ENCODE measurements around the gene METTL16. TPM values are rescaled to one million over a fixed set of nuclear protein-coding genes. Genes with fewer than 3 reads are reported as not detected.
"Not testable (repeated sequence)": the region's sequence is repeated elsewhere in the genome, so short reads cannot be mapped to it uniquely, and the experiment has no call there.

The METTL16 gene
- polyA plus RNA-seq, 1 experiment: 16.9 TPM

DNA sequence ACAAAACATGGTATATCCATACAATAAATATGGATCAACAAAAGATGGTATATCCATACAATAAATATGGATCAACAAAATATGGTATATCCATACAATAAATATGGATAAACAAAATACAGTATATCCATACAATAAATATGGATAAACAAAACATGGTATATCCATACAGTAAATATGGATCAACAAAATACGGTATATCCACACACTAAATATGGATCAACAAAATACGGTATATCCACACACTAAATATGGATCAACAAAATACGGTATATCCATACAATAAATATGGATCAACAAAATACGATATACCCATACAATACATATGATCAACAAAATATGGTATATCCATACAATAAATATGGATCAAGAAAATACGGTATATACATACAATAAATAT is 8.1 kb downstream of the METTL16 start:
- H3K9me3 ChIP-seq (ENCODE audit: control insufficient read depth, insufficient read depth, low read length): no peaks in the 10 kb centered on the region
- CTCF ChIA-PET: interaction anchor here (1.0 kb wide), 1 partner anchor 122 kb away, joined by 4 read pairs; no protein-coding TSS in a partner anchor

DNA sequence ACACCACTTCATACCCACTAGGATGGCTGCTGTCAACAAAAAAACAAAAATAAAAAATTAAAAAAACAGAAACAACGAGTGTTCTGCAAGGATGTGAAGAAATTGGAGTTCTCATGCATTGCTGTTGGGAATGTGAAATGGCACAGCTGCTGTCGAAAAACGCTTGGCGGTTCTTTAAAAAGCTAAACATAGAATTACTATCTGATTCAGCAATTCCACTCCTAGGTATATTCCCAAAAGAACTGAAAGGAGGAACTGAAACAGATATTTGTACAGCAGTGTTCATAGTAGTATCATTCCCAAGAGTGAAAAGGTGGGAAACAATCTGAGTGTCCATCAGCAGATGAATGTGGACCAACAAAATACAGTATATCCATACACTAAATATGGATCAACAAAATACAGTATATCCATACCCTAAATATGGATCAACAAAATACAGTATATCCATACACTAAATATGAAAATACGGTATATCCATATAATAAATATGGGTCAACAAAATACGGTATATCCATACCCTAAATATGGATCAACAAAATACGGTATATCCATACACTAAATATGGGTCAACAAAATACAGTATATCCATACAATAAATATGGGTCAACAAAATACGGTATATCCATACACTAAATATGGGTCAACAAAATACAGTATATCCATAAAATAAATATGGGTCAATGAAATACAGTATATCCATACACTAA is 8.7 kb downstream of the METTL16 start:
- Histone ChIP-seq H3K27ac (ENCODE audit: low read depth, low read length) (no peak overlapping the region), H3K27me3 (ENCODE audit: control insufficient read depth, insufficient read depth, low read length) (no peaks in the 10 kb centered on the region), H3K9me3 (ENCODE audit: control insufficient read depth, insufficient read depth, low read length) (no peaks in the 10 kb centered on the region), H3K4me3 (ENCODE audit: low read depth, low read length) (no peak overlapping the region)
- no peak for DNase-seq (ENCODE audit: low read depth, low spot score)
- TF ChIP-seq, protein P1, sequence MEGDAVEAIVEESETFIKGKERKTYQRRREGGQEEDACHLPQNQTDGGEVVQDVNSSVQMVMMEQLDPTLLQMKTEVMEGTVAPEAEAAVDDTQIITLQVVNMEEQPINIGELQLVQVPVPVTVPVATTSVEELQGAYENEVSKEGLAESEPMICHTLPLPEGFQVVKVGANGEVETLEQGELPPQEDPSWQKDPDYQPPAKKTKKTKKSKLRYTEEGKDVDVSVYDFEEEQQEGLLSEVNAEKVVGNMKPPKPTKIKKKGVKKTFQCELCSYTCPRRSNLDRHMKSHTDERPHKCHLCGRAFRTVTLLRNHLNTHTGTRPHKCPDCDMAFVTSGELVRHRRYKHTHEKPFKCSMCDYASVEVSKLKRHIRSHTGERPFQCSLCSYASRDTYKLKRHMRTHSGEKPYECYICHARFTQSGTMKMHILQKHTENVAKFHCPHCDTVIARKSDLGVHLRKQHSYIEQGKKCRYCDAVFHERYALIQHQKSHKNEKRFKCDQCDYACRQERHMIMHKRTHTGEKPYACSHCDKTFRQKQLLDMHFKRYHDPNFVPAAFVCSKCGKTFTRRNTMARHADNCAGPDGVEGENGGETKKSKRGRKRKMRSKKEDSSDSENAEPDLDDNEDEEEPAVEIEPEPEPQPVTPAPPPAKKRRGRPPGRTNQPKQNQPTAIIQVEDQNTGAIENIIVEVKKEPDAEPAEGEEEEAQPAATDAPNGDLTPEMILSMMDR (IDR thresholded peaks at IDR 0.05; ENCODE audit: low read depth, low read length): no peak
- POLR2A ChIA-PET: no interaction called here
- CTCF ChIA-PET: no interaction called here

More for the DNA sequence above, 8.1 kb downstream of the METTL16 start:
- POLR2A ChIA-PET: no interaction called here
- TF ChIP-seq, protein P1 (IDR thresholded peaks at IDR 0.05; ENCODE audit: low read depth, low read length): no peak
- DNase-seq (ENCODE audit: low read depth, low spot score): no peak
- no peak overlapping the region for H3K4me3 ChIP-seq (ENCODE audit: low read depth, low read length)
- no peaks in the 10 kb centered on the region for H3K27me3 ChIP-seq (ENCODE audit: control insufficient read depth, insufficient read depth, low read length)
- no peak overlapping the region for H3K27ac ChIP-seq (ENCODE audit: low read depth, low read length)

DNA sequence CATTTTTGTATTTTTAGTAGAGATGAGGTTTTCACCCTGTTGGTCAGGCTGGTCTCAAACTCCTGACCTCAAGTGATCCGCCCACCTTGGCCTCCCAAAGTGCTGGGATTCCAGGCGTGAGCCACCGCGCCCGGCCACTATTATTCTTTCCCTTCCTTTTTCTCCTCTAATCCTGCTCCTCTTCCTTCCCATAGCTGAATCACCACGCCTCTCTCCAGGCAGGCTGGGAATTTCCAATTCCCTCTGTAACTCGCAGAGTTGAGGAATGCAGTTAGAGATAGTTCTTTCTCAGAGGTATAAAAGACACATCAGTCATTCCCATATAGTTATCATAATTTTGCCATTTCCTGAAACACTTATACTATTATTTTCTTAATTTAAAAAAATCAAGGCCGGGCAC is 11.2 kb downstream of the METTL16 start:
- Histone ChIP-seq H3K27ac (ENCODE audit: low read depth, low read length) (no peak overlapping the region), H3K9me3 (ENCODE audit: control insufficient read depth, insufficient read depth, low read length) (no peaks in the 10 kb centered on the region), H3K4me3 (ENCODE audit: low read depth, low read length) (no peak overlapping the region), H3K27me3 (ENCODE audit: control insufficient read depth, insufficient read depth, low read length) (no peaks in the 10 kb centered on the region)
- CTCF ChIA-PET: no interaction called here
- TF ChIP-seq, protein P1 (IDR thresholded peaks at IDR 0.05; ENCODE audit: low read depth, low read length): no peak
- DNase-seq (ENCODE audit: low read depth, low spot score): no peak
- POLR2A ChIA-PET: no interaction called here

DNA sequence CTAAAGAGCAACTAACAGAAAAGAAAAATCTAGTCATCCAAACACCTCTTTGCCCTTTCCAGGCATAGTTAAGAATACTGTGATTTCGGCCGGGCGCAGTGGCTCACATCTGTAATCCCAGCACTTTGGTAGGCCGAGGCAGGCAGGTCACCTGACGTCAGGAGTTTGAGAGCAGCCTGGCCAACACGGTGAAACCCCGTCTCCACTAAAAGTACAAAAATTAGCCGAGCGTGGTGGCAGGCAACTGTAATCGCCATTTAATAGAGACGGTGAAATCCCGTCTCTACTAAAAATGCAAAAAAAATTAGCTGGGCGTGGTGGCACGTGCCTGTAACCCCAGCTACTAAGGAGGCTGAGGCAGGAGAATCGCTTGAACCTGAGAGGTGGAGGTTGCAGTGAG is 22.4 kb downstream of the METTL16 start:
- POLR2A ChIA-PET; DNase-seq (ENCODE audit: low read depth, low spot score); H3K27me3 ChIP-seq (ENCODE audit: control insufficient read depth, insufficient read depth, low read length); CTCF ChIA-PET; H3K4me3 ChIP-seq (ENCODE audit: low read depth, low read length); H3K27ac ChIP-seq (ENCODE audit: low read depth, low read length); H3K9me3 ChIP-seq (ENCODE audit: control insufficient read depth, insufficient read depth, low read length): not testable (repeated sequence)

DNA sequence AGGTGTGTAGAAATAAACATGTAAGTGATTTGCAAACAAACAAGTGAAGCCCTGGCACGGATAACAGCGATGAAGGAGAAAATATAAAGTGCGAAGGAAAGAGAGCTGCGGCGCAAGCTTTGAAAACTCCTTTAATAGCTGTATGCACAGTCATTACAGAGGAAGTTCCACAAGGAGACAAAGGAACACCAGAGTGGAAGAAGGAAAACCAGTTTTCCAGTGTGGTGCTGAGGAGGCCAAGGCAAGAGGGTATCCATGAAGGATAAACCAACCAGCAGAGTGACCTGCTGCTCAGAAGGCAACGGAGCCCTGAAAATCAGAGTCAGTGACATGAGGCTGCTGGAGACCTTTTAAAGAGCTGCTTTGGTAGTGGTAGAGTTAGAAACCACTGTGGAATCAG is 24.4 kb downstream of the METTL16 start:
- no peak overlapping the region for H3K27ac ChIP-seq (ENCODE audit: low read depth, low read length)
- no peaks in the 10 kb centered on the region for H3K27me3 ChIP-seq (ENCODE audit: control insufficient read depth, insufficient read depth, low read length)
- CTCF ChIA-PET: interaction anchor here (0.7 kb wide), 1 partner anchor 38 kb away, joined by 8 read pairs; no protein-coding TSS in a partner anchor
- TF ChIP-seq, protein P1 (IDR thresholded peaks at IDR 0.05; ENCODE audit: low read depth, low read length): no peak
- H3K4me3 ChIP-seq (ENCODE audit: low read depth, low read length): no peak overlapping the region
- no peak for DNase-seq (ENCODE audit: low read depth, low spot score)
- H3K9me3 ChIP-seq (ENCODE audit: control insufficient read depth, insufficient read depth, low read length): no peaks in the 10 kb centered on the region
- POLR2A ChIA-PET: no interaction called here

DNA sequence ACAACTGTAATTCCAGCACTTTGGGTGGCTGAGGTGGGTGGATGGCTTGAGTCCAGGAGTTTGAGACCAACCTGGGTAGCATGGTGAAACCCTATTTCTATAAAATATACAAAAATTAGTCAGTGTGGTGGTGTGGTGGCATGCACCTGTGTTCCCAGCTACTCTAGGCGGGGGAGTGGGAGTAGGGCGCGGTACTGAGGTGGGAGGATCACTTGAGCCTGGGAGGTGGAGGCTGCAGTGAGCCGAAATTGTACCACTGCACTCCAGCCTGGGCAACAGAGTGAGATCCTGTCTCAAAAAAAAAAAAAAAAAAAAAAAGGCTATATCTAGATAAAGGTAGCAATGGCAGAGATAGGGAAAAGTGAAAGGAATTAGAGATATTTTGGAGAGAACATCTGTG is 25.0 kb downstream of the METTL16 start:
- H3K4me3 ChIP-seq (ENCODE audit: low read depth, low read length); DNase-seq (ENCODE audit: low read depth, low spot score); H3K27me3 ChIP-seq (ENCODE audit: control insufficient read depth, insufficient read depth, low read length); H3K27ac ChIP-seq (ENCODE audit: low read depth, low read length); H3K9me3 ChIP-seq (ENCODE audit: control insufficient read depth, insufficient read depth, low read length); POLR2A ChIA-PET: not testable (repeated sequence)
- CTCF ChIA-PET: interaction anchor here (0.7 kb wide), 1 partner anchor 38 kb away, joined by 8 read pairs; no protein-coding TSS in a partner anchor
